GM23248 (cell line): ENCODE measurements around the gene PPP2R1B.

Source experiments
- EZH2 ChIP-seq: fragments of 200-600 bp; sonication (generic); IDR thresholded peaks from 2 replicates; pipeline ENCODE4 v1.6.1; 2018; ENCODE audit warnings: antibody characterized with exemption, mild to moderate bottlenecking; ENCODE audit not compliant: insufficient read depth, poor library complexity, severe bottlenecking
- EZH2phosphoT487 ChIP-seq: fragments of 200-600 bp; sonication (generic); IDR thresholded peaks from 2 replicates; pipeline ENCODE4 v1.6.1; 2018; ENCODE audit warnings: antibody characterized with exemption, moderate library complexity, mild to moderate bottlenecking, low read depth; ENCODE audit not compliant: insufficient read depth

GRCh38 chr11:111707691-111708067 is 58.5 kb downstream of the PPP2R1B start:
- TF ChIP-seq EZH2 (no peak), EZH2phosphoT487 (no peak)
